Spleen (tissue), 11 donors: ENCODE measurements around the gene CCDC124. TPM values are rescaled to one million over a fixed set of nuclear protein-coding genes. Genes with fewer than 3 reads are reported as not detected.
"Not testable (repeated sequence)": the region's sequence is repeated elsewhere in the genome, so short reads cannot be mapped to it uniquely, and the experiment has no call there.

ENCODE experiments used
- DNase-seq: peaks from one replicate; pipeline ENCODE4 v3.0.0-alpha.2; 2020
- H3K27ac ChIP-seq, 8 donors: fragments of 200-600 bp; sonication (generic) in 7 of 8; 1 replicate in 4 of 8; 2 replicates in 4 of 8; pipeline versions ENCODE4 v1.5.0 to v1.8.0; 2016 to 2021; ENCODE audit warnings: inconsistent platforms in 4 of 8, mild to moderate bottlenecking in 4 of 8, moderate library complexity in 1 of 8
- H3K27me3 ChIP-seq, 7 donors: fragments of 200-600 bp; sonication (generic) in 6 of 7; replicated peaks in 1 of 7; 1 replicate in 4 of 7; 2 replicates in 3 of 7; pipeline versions ENCODE4 v1.5.0 to v1.8.0; 2016 to 2021; ENCODE audit warnings: inconsistent platforms in 3 of 7, mild to moderate bottlenecking in 1 of 7
- H3K36me3 ChIP-seq, 6 donors: fragments of 200-600 bp; sonication (generic) in 5 of 6; 1 replicate in 4 of 6; 2 replicates in 2 of 6; pipeline versions ENCODE4 v1.5.0 to v1.8.0; 2016 to 2021; ENCODE audit warnings: inconsistent platforms in 2 of 6
- H3K4me1 ChIP-seq, 6 donors: fragments of 200-600 bp; sonication (generic) in 5 of 6; 1 replicate in 3 of 6; 2 replicates in 3 of 6; pipeline versions ENCODE4 v1.5.0 to v1.8.0; 2016 to 2021; ENCODE audit warnings: inconsistent platforms in 3 of 6
- H3K4me3 ChIP-seq, 8 donors: fragments of 200-600 bp; sonication (generic) in 7 of 8; 1 replicate in 4 of 8; 2 replicates in 4 of 8; pipeline versions ENCODE4 v1.5.0 to v1.8.0; 2016 to 2021; ENCODE audit warnings: inconsistent platforms in 4 of 8, mild to moderate bottlenecking in 4 of 8, moderate library complexity in 2 of 8
- H3K9me3 ChIP-seq, 8 donors: fragments of 200-600 bp; sonication (generic) in 7 of 8; 1 replicate in 4 of 8; 2 replicates in 4 of 8; pipeline versions ENCODE4 v1.5.0 to v1.8.0; 2016 to 2021; ENCODE audit warnings: inconsistent platforms in 4 of 8
- CTCF ChIP-seq, 11 experiments: fragments of 200-600 bp in 7 of 11; fragments of 450-650 bp in 4 of 11; sonication (generic) in 4 of 11; IDR thresholded peaks in 8 of 11; conservative IDR thresholded peaks in 3 of 11; 1 replicate in 7 of 11; 2 replicates in 4 of 11; pipeline versions ENCODE4 v1.4.0 to v1.8.0; 2016 to 2021; ENCODE audit warnings: antibody characterized with exemption in 11 of 11, inconsistent platforms in 4 of 11, mild to moderate bottlenecking in 1 of 11
- POLR2A ChIP-seq, 3 donors: fragments of 450-650 bp; IDR thresholded peaks; one replicate each; pipeline ENCODE4 v1.5.1; 2017; ENCODE audit warnings: antibody characterized with exemption in 3 of 3, mild to moderate bottlenecking in 1 of 3
- POLR2AphosphoS5 ChIP-seq, 3 donors: sonication (generic); formaldehyde crosslinking; IDR thresholded peaks; one replicate each; pipeline ENCODE4 v1.5.1; 2017; ENCODE audit warnings: antibody characterized with exemption in 3 of 3
- WGBS, 5 donors: extraction: QIAGEN DNeasy Blood & Tissue Kit in 3 of 5; methylation state at CpG; one replicate each; pipeline versions ENCODE4 v1.1.5 to v1.1.7; 2013 to 2018; 5-methylcytosine and 5-hydroxymethylcytosine counted together
- intact Hi-C: fragments of 100-400 bp; cut with DNase I; formaldehyde crosslinking; loops from one replicate; pipeline ENCODE4 v1.15.0; 2023; ENCODE audit warnings: low total_unique reads
- polyA plus RNA-seq, 3 donors: library from polyadenylated mRNA; stranded (reverse); fragments of 200-250 nt; gene quantifications; one replicate each; pipeline ENCODE4 v1.2.1, GENCODE V29; 2013
- total RNA-seq, 7 donors: library from RNA; depleted of rRNA in 3 of 7; stranded (reverse); fragments of >200 nt in 3 of 7; fragmentation: NEBNext Ultra II Directional in 4 of 7; extraction: Animal tissue kit (Norgen Biotek cat#: 25700) in 4 of 7; gene quantifications; one replicate each; pipeline versions ENCODE4 v1.1.0 to v1.2.1, GENCODE V29; 2016 to 2021
- donor health status: healthy with polysubstance abuse.
- donor health status: DM: no; HTN: no; CAD: no; lungs with moderate emphysema.
- donor health status: DM: no; HTN: no; CAD: no.
- donor health status: Bipolar disorder and iron deficiency.
- donor health status: healthy.
- donor health status: DM: no; HTN: no; CAD: no.
- donor health status: DM: yes; HTN: yes; CAD: no.

Gene CCDC124
- total and polyA plus RNA-seq, 10 donors: 29.5 to 89.9 (median 43.0) TPM

GRCh38 chr19:17981611-17982010 lies 48.8 kb downstream of the CCDC124 start:
- Histone ChIP-seq H3K27me3 (peaks cover 0 to 32% (median 0%) of the 10 kb centered on the region in 7 donors), H3K4me1 (peaks cover 0 to 16% (median 4%) of the 10 kb centered on the region in 6 donors), H3K9me3 (no peaks in the 10 kb centered on the region), H3K27ac (no peak overlapping the region), H3K4me3 (no peak overlapping the region), H3K36me3 (no peaks in the 10 kb centered on the region)
- 90 to 95% (median 93%) methylated on average over 38 of the region's 38 CpGs for WGBS, 5 donors
- intact Hi-C loops: no loop called here
- TF ChIP-seq POLR2A (IDR thresholded peaks at IDR 0.05) (no peak), POLR2AphosphoS5 (IDR thresholded peaks at IDR 0.05) (no peak)
- no peak for DNase-seq

- Histone ChIP-seq H3K9me3 (no peaks in the 10 kb centered on the region), H3K27me3 (peaks cover 0 to 32% (median 0%) of the 10 kb centered on the region in 7 donors), H3K4me1 (peaks cover 0 to 16% (median 4%) of the 10 kb centered on the region in 6 donors), H3K4me3 (no peak overlapping the region), H3K27ac (no peak overlapping the region), H3K36me3 (no peaks in the 10 kb centered on the region)
- 85 to 90% (median 88%) methylated on average over 16 to 22 of the region's 22 CpGs for WGBS, 5 donors
- intact Hi-C loops: no loop called here
- DNase-seq: no peak
- TF ChIP-seq CTCF (IDR thresholded peaks at IDR 0.05 in 8 of 11, conservative IDR thresholded peaks at IDR 0.05 in 3 of 11) (no peak), POLR2A (IDR thresholded peaks at IDR 0.05) (no peak), POLR2AphosphoS5 (IDR thresholded peaks at IDR 0.05) (no peak)
Measured at GRCh38 chr19:17982430-17982829, 49.6 kb downstream of the CCDC124 start.

GRCh38 chr19:17985037-17985818 lies 52.4 kb downstream of the CCDC124 start:
- H3K27ac ChIP-seq: no peak overlapping the region
- no peaks in the 10 kb centered on the region for H3K36me3 ChIP-seq
- TF ChIP-seq POLR2A (IDR thresholded peaks at IDR 0.05) (no peak), CTCF (IDR thresholded peaks at IDR 0.05 in 8 of 11, conservative IDR thresholded peaks at IDR 0.05 in 3 of 11) (no peak), POLR2AphosphoS5 (IDR thresholded peaks at IDR 0.05) (no peak)
- no peak for DNase-seq
- intact Hi-C loops: no loop called here
- peaks cover 0 to 32% (median 0%) of the 10 kb centered on the region in 7 donors for H3K27me3 ChIP-seq
- H3K4me1 ChIP-seq: peaks cover 0 to 6% (median 0%) of the 10 kb centered on the region in 6 donors
- 66 to 81% (median 76%) methylated on average over 11 to 17 of the region's 17 CpGs for WGBS, 5 donors
- H3K9me3 ChIP-seq: no peaks in the 10 kb centered on the region
- H3K4me3 ChIP-seq: no peak overlapping the region

- intact Hi-C loops, DNase-seq, H3K36me3 ChIP-seq, H3K4me3 ChIP-seq, H3K4me1 ChIP-seq, H3K9me3 ChIP-seq, H3K27ac ChIP-seq: not testable (repeated sequence)
- H3K27me3 ChIP-seq: peaks cover 0 to 26% (median 0%) of the 10 kb centered on the region in 7 donors
- 74 to 90% (median 80%) methylated on average over 8 of the region's 8 CpGs for WGBS, 5 donors
Measured at GRCh38 chr19:17986569-17986968, 53.8 kb downstream of the CCDC124 start.

GRCh38 chr19:17988161-17988560 lies 55.3 kb downstream of the CCDC124 start:
- no peaks in the 10 kb centered on the region for H3K9me3 ChIP-seq
- peaks cover 0 to 23% (median 0%) of the 10 kb centered on the region in 7 donors for H3K27me3 ChIP-seq
- H3K4me3 ChIP-seq: no peak overlapping the region
- 81 to 92% (median 89%) methylated on average over 13 of the region's 13 CpGs for WGBS, 5 donors
- no peak overlapping the region for H3K27ac ChIP-seq
- no peak for DNase-seq
- no peaks in the 10 kb centered on the region for H3K4me1 ChIP-seq
- no peaks in the 10 kb centered on the region for H3K36me3 ChIP-seq
- intact Hi-C loops: no loop called here
- TF ChIP-seq POLR2AphosphoS5 (IDR thresholded peaks at IDR 0.05) (no peak), CTCF (IDR thresholded peaks at IDR 0.05 in 8 of 11, conservative IDR thresholded peaks at IDR 0.05 in 3 of 11) (no peak), POLR2A (IDR thresholded peaks at IDR 0.05) (no peak)
